HUDEP-2 (cell line): ENCODE results near the gene MSANTD1.

Experiments used
- DNase-seq, 76 experiments: peaks; one replicate each; lab custom pipeline; 2025; ENCODE audit not compliant: unreplicated experiment in 76 of 76; lab: John Stamatoyannopoulos, UW

The MSANTD1 gene

DNA sequence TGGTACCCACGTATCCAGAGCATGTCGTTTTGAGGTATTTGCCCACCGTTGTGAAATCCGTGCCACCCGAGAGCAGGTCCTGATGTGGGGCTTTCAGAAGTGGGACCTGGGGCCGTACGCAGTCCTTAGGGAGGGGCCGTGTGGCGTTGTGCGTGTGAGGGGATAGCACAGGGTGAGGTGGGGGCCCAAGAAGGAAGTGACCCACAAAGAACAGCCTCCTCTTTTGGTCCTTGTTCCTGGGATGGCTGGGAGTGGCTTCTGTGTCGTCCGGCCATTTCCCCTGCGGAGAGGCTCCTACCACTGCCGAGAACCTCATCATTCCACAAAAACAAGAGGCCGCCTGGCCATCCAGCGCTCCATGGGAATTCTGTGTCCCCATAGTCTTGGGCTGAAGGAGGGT, 17.0 kb upstream of the MSANTD1 start:
- no peak for DNase-seq

DNA sequence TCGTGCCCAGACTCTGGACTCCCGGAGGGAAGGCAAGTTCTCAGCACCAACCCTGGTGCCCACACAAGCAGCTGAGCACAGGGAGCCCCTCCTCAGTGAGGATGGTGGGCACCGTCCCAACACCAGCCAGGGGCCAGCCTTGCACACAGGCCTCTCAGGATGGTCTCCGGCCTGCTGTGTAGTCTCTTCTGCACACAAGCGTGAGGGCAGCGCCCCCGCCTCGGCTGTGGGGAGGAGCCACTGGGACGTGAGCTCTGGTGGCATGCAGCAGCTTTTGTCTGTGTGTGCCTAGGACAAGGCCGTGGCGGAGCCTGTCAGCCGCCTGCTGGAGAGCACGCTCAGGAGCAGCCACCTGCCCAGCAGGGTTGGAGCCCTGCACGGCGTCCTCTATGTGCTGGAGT, 16.1 kb upstream of the MSANTD1 start:
- DNase-seq, result no peak

DNA sequence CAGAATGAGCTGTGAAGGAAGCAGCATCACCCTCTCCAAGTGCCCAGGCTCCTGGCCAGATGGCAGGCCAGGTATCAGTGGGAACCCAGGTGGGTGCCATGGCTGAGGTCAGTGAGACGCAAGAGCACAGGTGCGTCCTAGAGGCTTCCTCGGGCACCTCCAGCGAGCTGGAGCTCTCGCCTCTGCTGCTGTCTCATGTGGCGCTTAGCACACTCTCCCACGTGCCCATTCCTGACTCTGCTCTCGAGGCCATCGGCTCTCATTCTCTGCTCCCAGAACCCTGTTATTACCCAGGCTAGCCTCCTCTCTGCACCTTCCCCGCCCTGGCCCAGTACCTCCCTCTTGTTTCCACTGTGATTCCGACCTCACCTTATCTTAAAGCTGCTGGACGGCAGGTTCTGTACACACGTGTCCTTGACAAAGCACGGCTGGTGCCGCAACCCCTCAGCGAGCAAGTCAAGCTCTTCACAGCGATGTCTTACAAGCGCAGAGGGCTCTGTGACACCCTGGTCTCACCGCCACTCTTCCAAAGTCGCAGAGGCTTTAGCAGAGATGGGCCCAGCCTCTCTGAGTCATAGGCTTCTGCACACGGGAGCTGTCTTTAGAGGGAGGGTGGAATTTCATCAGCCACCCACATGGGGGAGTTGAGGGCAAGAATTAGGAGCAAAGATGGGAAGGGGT, 15.4 kb upstream of the MSANTD1 start:
- no peak for DNase-seq

DNA sequence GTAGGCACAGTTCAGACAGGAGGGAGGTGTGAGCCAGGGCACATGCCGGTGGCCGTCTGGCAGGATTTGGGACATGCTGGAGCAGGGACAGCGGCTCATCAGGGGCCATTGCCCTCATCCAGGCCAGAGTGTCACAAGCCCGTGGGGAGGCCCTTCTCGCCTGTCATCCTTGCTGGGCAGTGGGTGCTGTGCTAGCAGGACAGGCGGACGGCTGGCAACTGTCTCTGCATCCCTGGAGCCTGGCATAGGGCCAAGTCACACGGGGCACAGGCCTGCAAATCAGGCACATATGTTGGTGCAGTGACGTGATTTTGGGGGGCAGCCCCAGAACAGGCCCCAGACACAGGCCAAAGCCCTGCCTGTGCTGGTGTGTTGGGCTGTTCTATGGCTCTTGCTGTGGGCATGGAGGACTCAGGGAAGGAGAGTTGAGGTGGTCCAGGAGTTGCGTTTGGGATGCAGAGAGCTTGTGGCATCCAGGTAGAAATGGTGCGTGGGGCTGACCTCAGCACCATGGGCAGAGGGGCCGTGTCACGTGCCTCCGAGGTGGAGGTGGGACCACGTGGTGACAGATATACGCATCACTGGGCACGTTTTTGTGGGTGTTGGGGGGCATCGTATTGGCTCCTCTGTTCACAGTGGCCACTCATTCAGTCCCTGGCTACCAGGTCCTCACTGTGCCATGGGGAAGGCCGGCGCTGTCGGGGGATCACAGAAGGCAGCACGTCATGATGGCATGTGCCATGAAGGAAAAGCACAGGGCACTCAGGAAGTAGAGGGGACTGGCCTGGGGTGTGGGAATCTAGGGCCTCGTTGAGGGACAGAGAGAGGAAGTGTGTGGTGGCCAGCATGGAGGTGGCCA, 14.6 kb upstream of the MSANTD1 start:
- DNase-seq, result no peak

DNA sequence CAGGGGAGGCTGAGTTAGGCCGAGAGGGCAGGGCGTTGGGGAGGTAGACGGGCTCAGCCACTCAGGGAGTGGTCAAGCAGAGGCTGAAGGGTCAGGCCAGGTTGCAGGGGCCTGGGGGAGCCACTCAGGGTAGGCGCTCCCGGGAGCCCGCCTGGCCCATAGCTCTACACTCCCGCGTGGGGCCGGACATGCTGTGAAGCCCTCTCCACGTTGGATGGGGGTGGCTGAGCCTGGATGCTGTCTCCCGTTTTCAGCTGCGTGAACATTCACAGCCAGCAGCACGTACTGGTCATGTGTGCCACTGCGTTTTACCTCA, 14.0 kb upstream of the MSANTD1 start:
- no peak for DNase-seq

DNA sequence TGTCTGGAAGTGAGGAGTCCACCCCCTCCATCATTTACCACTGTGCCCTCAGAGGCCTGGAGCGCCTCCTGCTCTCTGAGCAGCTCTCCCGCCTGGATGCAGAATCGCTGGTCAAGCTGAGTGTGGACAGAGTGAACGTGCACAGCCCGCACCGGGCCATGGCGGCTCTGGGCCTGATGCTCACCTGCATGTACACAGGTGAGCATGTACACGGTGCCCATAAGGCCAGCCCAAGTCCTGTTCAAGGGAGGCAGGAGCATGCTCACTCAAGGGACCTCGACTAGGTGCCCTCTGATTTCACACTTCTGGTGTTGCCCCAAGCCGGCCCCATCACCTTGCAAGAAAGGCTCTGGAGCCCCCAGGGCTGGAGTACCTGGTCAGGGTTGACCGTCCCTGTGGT, 13.4 kb upstream of the MSANTD1 start:
- DNase-seq, result no peak

DNA sequence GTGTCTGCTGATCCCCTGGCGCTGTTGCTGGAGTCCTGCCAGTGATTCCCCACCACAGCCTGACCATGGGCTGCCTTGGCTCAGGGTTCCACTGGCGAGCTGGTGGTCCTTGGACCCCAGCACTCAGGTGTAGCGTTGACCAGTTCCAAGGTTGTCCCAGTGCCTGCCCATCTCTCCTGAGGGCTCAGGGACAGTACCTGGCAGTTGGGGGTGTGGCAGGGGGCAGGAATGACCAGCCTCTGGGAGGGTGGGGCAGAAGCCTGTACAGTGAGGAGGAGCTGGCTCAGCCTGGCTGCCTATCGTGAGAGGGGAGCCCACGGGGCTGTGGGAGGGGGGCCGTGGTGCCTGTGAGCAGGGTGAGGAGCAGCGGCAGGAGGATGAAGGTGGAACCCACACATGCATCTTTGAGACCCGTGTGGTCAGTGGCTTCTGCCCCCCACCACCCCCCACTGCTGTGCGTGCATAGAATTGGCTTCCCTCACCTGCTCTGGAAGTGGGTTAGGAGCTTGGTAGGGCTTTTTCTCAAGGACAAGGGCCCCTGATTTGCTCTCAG, 12.6 kb upstream of the MSANTD1 start:
- no peak for DNase-seq

DNA sequence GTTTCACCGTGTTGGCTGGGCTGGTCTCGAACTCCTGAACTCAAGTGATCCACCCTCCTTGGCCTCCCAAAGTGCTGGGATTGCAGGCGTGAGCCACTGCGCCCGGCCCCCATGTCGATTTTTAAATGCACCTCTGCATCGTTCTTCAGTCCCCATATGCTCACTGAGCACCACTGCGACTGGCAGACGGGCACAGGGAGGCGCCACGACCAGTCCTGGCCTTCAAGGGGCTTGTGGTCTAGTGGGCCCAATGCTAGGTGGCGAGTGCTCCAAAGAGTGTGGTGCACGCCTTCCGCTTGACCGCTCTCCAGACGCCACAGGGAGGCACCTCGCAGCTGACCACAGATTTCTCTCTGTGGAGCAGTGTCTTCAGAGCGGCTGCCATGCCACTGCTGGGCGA, 11.7 kb upstream of the MSANTD1 start:
- no peak for DNase-seq

DNA sequence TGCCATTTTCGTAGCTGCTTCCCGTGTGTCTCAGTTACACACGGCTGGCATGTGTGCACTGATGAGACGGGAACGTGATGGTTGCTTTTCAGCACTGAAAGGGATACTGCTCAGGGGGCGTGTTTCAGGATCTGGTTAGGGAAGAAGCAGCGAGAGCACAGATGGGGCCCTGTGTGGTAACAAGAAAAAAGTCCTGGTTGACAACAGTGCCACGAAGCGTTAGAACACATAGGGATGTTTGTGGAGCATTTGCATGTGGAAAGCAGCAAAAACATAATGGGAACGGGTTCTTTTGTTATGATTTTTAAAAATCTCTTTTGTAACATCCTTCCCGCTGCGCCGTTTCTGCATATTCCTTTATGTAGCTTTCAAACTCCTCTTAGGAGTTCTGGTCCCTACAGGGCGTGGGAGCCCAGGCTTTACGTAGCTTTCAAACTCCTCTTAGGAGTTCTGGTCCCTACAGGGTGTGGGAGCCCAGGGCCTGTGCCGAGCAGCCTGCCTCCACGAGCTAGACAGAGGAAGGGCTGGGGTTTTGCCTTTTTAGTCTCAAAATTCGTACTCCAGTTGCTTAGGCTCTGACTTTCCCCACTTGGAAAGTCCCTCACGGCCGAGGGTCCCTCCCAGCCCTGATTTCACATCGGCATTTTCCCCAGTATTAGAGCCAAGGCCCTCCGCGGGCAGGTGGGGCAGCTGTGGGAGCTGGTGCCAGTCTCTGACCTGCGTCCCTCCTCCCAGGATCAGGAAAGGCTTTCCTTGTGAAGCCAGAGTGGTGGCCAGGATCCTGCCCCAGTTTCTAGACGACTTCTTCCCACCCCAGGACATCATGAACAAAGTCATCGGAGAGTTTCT, 11.0 kb upstream of the MSANTD1 start:
- DNase-seq, result no peak

DNA sequence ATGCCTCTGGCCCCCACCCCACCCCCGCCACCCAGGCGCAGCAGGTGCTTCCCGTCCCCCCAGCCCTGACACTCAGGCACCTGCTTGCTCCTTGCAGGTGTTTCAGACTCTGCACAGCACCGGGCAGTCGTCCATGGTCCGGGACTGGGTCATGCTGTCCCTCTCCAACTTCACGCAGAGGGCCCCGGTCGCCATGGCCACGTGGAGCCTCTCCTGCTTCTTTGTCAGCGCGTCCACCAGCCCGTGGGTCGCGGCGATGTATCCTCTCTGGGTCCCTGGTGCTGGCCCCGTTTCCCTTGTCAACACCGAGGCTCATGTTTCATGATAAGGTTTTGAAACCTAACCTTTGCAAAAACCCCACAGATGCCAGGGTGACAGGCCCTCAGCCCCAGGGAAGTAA, 10.2 kb upstream of the MSANTD1 start:
- no peak for DNase-seq

DNA sequence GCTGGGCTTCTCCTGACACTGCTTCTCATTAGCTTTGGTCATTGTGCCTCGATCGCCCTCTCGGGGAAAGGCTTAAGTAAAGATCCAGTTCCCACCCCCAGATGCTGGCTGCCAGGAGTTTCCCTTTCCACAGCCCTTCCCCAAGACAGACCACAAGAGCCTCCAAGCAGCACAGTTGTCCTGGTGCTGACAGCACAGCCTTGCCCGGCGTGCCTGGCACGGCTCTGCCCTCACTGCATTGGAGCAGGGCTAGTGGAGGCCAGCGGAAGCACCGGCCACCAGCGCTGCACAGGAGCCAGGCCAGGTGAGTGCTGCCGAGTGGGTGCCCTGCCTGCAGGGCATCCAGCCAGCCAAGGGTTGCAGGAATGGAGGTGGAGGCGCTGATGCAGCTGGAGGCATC, 9.7 kb upstream of the MSANTD1 start:
- no peak for DNase-seq

DNA sequence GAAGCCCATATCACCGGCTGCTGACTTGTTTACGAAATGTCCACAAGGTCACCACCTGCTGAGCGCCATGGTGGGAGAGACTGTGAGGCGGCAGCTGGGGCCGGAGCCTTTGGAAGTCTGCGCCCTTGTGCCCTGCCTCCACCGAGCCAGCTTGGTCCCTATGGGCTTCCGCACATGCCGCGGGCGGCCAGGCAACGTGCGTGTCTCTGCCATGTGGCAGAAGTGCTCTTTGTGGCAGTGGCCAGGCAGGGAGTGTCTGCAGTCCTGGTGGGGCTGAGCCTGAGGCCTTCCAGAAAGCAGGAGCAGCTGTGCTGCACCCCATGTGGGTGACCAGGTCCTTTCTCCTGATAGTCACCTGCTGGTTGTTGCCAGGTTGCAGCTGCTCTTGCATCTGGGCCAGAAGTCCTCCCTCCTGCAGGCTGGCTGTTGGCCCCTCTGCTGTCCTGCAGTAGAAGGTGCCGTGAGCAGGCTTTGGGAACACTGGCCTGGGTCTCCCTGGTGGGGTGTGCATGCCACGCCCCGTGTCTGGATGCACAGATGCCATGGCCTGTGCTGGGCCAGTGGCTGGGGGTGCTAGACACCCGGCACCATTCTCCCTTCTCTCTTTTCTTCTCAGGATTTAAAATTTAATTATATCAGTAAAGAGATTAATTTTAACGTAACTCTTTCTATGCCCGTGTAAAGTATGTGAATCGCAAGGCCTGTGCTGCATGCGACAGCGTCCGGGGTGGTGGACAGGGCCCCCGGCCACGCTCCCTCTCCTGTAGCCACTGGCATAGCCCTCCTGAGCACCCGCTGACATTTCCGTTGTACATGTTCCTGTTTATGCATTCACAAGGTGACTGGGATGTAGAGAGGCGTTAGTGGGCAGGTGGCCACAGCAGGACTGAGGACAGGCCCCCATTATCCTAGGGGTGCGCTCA, 8.7 kb upstream of the MSANTD1 start:
- no peak for DNase-seq

DNA sequence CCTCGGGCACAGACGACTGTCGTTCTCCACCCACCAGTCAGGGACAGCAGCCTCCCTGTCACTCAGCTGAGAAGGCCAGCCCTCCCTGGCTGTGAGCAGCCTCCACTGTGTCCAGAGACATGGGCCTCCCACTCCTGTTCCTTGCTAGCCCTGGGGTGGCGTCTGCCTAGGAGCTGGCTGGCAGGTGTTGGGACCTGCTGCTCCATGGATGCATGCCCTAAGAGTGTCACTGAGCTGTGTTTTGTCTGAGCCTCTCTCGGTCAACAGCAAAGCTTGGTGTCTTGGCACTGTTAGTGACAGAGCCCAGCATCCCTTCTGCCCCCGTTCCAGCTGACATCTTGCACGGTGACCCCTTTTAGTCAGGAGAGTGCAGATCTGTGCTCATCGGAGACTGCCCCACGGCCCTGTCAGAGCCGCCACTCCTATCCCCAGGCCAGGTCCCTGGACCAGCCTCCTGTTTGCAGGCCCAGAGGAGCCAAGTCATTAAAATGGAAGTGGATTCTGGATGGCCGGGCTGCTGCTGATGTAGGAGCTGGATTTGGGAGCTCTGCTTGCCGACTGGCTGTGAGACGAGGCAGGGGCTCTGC, 7.9 kb upstream of the MSANTD1 start:
- DNase-seq, result no peak

DNA sequence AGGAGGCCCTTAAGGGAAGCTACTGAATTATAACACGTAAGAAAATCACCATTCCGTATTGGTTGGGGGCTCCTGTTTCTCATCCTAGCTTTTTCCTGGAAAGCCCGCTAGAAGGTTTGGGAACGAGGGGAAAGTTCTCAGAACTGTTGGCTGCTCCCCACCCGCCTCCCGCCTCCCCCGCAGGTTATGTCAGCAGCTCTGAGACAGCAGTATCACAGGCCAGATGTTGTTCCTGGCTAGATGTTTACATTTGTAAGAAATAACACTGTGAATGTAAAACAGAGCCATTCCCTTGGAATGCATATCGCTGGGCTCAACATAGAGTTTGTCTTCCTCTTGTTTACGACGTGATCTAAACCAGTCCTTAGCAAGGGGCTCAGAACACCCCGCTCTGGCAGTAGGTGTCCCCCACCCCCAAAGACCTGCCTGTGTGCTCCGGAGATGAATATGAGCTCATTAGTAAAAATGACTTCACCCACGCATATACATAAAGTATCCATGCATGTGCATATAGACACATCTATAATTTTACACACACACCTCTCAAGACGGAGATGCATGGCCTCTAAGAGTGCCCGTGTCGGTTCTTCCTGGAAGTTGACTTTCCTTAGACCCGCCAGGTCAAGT, 6.9 kb upstream of the MSANTD1 start:
- DNase-seq, result no peak

DNA sequence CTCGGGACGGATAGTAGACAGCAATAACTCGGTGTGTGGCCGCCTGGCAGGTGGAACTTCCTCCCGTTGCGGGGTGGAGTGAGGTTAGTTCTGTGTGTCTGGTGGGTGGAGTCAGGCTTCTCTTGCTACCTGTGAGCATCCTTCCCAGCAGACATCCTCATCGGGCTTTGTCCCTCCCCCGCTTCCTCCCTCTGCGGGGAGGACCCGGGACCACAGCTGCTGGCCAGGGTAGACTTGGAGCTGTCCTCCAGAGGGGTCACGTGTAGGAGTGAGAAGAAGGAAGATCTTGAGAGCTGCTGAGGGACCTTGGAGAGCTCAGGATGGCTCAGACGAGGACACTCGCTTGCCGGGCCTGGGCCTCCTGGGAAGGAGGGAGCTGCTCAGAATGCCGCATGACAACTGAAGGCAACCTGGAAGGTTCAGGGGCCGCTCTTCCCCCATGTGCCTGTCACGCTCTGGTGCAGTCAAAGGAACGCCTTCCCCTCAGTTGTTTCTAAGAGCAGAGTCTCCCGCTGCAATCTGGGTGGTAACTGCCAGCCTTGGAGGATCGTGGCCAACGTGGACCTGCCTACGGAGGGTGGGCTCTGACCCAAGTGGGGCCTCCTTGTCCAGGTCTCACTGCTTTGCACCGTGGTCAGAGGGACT, 5.7 kb upstream of the MSANTD1 start:
- no peak for DNase-seq

DNA sequence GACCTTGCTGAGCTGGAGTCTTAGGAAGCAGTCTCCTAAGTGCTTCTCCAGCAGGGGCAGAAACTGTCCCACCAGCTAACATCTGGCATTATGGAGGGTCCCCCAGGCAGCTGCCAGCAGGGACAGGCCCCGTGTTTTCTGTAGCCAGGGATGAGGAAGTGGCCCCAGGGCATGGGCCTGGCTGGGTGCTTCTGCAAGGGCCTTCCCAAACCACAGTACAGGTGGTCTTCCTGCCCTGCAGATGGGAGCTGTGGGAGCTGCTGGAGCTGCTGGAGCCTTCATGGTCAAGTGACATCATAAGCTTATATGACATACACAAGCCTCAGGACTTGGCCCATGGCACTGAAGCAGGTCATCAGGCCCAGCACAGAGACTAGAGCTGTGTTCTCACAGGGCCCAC, 5.0 kb upstream of the MSANTD1 start:
- DNase-seq, result no peak

DNA sequence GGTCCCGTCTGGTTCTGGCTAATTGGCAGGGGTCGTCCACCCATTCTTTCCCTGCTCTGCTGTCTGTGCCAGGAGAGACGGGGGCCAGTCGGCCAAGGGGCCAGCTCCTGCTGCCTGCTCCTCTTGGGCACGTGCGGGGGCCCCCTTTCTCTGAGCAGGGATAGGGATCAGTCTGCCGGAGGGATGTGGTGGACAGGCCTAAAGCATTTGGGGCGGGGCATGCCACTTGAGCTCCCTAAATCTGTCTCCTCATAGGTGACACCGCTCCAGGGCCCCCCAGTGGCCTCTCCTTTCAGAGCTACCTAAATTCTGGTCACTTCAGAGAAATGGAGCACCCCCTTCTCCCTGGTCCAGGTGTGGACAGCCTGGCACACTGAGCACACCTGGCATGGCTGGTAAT, 4.2 kb upstream of the MSANTD1 start:
- no peak for DNase-seq

DNA sequence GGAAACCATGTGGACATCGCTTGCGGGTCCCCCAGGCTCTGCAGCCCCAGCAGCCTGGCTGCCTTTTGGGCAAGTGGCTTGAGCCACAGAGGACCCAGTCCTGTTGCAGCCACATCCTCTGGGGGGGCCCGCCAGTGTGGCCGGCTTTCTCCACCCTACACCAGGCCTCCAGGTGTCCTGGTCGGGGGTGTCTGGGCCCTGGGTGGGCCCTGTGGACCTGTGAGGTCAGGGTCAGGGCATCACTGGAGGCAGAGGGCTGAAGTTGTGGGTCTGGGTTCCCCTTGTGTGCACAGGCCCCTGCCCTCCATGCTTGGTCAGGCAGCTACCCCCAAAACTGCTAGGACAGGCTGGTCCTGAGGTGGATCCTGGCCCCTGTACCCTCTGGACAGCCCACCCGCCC, 3.3 kb upstream of the MSANTD1 start:
- DNase-seq, result no peak
